Activated naive CD8-positive, alpha-beta T cell (primary cell): Measurements from ENCODE around the gene ABHD13.
"Not testable (repeated sequence)": the region's sequence is repeated elsewhere in the genome, so short reads cannot be mapped to it uniquely, and the experiment has no call there.

Experiments
- H3K27ac Mint-ChIP-seq: one replicate; pipeline ENCODE4 v1.8.0; 2021; ENCODE audit warnings: mixed read lengths
- H3K27me3 Mint-ChIP-seq: one replicate; pipeline ENCODE4 v1.8.0; 2021; ENCODE audit warnings: mixed read lengths
- H3K36me3 Mint-ChIP-seq: one replicate; pipeline ENCODE4 v1.8.0; 2021; ENCODE audit warnings: mixed read lengths
- H3K4me1 Mint-ChIP-seq: one replicate; pipeline ENCODE4 v1.8.0; 2021; ENCODE audit warnings: low read depth, mixed read lengths
- H3K4me3 Mint-ChIP-seq: one replicate; pipeline ENCODE4 v1.8.0; 2021; ENCODE audit warnings: mild to moderate bottlenecking, mixed read lengths
- H3K9me3 Mint-ChIP-seq: one replicate; pipeline ENCODE4 v1.8.0; 2021; ENCODE audit warnings: low read depth, mixed read lengths

Gene ABHD13

DNA sequence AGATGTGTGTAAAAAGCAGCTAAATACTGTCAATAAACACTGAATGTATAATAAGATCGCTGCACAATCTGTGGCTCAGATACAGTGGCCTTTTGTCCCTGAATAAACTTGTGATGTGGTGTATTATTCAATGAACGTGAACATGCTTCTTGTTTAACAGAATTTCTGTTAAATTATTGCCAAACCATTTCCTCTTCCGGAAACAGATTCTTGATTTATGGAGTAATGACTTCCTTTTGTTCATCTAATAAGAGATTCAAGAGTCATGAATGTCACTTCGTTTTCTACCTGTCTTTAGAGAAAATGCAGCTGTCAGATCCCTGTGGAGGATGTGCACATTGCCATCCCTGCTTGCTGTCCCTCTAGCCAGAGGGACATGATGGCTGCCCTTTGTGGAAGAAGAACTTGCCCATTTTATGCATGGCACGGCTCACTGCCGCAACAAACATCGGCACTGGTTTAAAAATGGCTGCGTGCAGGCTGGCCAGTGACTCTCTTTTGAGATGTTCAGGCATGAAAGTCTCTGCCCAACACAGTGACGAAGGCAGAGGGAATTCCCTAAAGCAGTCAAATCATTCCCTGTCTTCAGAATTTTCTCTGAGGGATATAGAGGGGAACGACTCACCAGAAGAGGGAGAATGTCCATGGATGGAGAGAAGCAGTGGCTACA is 48.3 kb downstream of the ABHD13 start:
- peaks cover 7% of the 10 kb centered on the region for H3K9me3 Mint-ChIP-seq
- H3K36me3 Mint-ChIP-seq, result no peaks in the 10 kb centered on the region
- H3K27ac Mint-ChIP-seq, result peak overlapping the region; percentile 78
- peak overlapping the region; percentile 38 for H3K4me3 Mint-ChIP-seq
- H3K4me1 Mint-ChIP-seq, result peaks cover 47% of the 10 kb centered on the region
- no peaks in the 10 kb centered on the region for H3K27me3 Mint-ChIP-seq

DNA sequence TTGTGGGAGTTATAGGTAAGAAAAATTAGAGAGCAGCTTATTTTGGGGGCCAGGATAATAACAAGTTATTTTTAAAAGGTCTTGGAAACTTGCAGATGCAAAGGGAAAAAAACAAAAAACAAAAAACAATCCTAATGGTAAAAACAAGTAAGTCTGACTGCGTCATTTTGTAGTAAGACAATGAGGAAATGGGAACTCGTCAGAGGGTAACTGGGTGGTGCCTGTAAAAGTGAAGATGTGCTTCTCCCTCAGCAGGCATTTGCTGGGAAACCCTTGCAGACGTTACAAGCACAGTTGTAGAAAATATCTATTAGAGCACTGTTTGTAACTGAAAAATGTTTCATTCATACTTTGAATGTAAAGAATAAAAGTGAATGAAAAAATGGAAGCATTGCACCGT is 49.2 kb downstream of the ABHD13 start:
- Mint-ChIP-seq H3K4me3 (no peak overlapping the region), H3K27ac (peak overlapping the region; percentile 22), H3K4me1 (peaks cover 48% of the 10 kb centered on the region)

DNA sequence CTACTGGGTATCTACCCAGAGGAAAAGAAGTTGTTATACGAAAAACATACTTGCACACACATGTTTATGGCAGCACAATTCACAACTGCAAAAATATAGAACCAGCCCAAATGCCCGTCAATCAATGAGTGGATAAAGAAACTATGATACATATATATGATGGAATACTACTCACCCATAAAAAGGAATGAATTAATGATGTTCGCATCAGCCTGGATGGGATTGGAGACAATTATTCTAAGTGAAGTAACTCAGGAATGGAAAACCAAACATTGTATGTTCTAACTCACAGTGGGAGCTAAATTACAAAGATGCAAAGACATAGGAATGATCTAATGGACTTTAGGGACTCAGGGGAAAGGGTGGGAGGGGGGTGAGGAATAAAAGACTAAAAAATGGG is 49.7 kb downstream of the ABHD13 start:
- Mint-ChIP-seq H3K27ac (peak overlapping the region; percentile 73), H3K4me1 (peaks cover 48% of the 10 kb centered on the region)
- H3K4me3 Mint-ChIP-seq, H3K27me3 Mint-ChIP-seq, H3K9me3 Mint-ChIP-seq, H3K36me3 Mint-ChIP-seq: not testable (repeated sequence)

More for the DNA sequence above, 49.2 kb downstream of the ABHD13 start:
- no peaks in the 10 kb centered on the region for H3K36me3 Mint-ChIP-seq
- peaks cover 7% of the 10 kb centered on the region for H3K9me3 Mint-ChIP-seq
- H3K27me3 Mint-ChIP-seq, result no peaks in the 10 kb centered on the region

DNA sequence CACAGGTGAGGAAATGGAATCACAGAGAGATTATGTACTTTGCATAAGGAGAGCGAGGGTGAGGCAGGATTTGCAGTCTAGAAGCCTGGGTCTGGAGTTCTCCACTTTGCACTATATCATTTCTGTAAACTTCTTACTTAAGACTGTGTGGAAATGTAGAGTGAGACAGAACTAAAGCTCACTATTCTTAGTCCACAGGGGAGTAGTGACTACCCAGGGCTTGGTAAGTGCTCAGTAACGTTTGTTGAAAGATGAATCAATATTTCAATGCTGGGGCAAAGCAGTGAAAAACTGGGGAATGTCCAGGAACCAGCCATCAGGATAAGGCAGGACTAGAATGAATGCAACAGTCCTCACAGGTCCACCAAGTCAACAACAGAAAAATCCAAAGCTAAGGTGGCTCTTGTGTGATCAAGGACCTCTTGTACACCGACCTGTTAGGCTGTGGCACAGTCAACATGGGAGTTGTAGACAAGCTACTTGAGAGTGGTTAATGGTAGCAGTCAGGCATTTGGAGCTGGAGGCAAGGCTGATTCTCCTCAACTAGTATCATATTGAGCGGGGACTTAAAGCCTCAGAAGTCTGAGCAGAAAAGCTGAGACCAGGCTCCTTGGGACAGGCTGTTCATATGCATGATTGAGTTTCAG is 50.4 kb downstream of the ABHD13 start:
- Mint-ChIP-seq H3K27ac (peak overlapping the region; percentile 58), H3K36me3 (no peaks in the 10 kb centered on the region), H3K9me3 (peaks cover 7% of the 10 kb centered on the region), H3K4me1 (peaks cover 48% of the 10 kb centered on the region), H3K27me3 (no peaks in the 10 kb centered on the region), H3K4me3 (no peak overlapping the region)

DNA sequence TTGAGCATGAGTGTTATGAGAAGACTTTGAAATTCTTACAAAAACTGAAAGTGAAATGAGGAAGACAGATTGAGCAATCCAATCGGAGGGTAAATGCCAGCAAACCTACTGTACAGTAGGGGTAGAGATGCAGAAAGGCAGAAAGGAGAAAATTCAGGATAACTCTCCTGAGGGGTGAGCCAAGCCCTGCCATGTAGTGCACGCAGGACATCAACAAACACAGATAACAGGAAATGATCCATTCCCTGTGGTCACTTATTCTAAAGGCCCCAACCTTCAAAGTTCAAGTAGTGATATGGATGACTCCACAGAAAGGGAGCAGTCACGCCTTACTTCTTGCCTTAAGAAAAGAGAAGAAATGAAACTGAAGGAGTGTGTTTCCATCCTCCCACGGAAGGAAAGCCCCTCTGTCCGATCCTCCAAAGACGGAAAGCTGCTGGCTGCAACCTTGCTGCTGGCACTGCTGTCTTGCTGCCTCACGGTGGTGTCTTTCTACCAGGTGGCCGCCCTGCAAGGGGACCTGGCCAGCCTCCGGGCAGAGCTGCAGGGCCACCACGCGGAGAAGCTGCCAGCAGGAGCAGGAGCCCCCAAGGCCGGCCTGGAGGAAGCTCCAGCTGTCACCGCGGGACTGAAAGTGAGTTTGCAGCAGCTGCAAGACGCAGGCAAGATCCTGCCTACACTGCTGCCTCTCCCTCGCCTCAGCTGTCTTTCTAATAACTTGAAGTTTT is 51.6 kb downstream of the ABHD13 start, which contains the start of gene TNFSF13B:
TSS of gene TNFSF13B (plus strand) at position 118 of the 728 bp plus-strand sequence. CDS start at position 296, 178 bp downstream.
- Mint-ChIP-seq H3K4me3 (peak within 1 kb of the TSS; percentile 86), H3K9me3 (peaks cover 7% of the 10 kb centered on the region), H3K36me3 (no peaks in the 10 kb centered on the region)

DNA sequence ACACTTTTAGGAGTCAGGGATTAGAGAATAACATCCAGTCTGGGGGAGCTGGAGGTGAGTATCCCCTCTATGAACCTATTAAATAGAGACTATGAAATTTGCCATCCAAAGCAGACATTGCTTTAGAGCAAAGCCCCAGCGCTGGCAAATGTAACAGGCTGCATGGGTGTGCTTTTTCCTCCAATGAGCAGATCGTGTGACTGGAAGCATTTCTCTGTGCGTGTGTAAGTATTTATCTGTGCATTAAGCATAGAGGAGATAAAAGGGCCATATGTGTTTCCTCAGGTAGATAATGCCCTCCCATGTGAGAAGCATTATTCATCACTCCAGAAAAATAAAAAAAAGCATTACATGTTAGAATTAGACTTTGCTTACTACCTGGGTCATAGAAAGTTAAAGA is 52.2 kb downstream of the ABHD13 start:
- peaks cover 7% of the 10 kb centered on the region for H3K9me3 Mint-ChIP-seq
- no peaks in the 10 kb centered on the region for H3K27me3 Mint-ChIP-seq
- H3K4me3 Mint-ChIP-seq, result peak overlapping the region; percentile 86
- peaks cover 48% of the 10 kb centered on the region for H3K4me1 Mint-ChIP-seq
- H3K27ac Mint-ChIP-seq, result peak overlapping the region; percentile 68
- H3K36me3 Mint-ChIP-seq, result no peaks in the 10 kb centered on the region

More for the DNA sequence above, 51.6 kb downstream of the ABHD13 start, which contains the start of gene TNFSF13B:
- H3K4me1 Mint-ChIP-seq, result peaks cover 48% of the 10 kb centered on the region
- H3K27me3 Mint-ChIP-seq, result no peaks in the 10 kb centered on the region
- peak within 1 kb of the TSS; percentile 93 for H3K27ac Mint-ChIP-seq

DNA sequence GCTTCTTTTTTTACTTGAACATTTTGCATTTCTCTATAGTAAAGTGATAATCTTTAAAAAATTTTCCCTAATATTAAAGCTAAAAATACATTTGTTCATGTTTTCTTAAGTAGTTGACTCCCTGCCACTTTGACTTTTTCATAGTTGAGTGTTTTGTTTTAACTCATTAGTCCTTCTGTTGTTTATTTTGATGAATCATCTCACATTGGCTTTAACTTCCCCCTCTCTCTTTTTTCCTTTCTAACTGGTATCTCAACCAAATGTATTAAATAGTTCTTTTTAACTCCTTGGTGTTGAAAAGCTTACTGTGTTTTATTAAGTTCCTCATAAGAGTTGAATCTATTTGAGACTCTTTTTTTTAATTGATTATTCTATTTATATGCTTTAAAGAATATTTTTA is 54.1 kb downstream of the ABHD13 start:
- Mint-ChIP-seq H3K27ac (no peak overlapping the region), H3K4me3 (no peak overlapping the region), H3K27me3 (no peaks in the 10 kb centered on the region), H3K4me1 (peaks cover 33% of the 10 kb centered on the region), H3K36me3 (no peaks in the 10 kb centered on the region), H3K9me3 (peaks cover 7% of the 10 kb centered on the region)

DNA sequence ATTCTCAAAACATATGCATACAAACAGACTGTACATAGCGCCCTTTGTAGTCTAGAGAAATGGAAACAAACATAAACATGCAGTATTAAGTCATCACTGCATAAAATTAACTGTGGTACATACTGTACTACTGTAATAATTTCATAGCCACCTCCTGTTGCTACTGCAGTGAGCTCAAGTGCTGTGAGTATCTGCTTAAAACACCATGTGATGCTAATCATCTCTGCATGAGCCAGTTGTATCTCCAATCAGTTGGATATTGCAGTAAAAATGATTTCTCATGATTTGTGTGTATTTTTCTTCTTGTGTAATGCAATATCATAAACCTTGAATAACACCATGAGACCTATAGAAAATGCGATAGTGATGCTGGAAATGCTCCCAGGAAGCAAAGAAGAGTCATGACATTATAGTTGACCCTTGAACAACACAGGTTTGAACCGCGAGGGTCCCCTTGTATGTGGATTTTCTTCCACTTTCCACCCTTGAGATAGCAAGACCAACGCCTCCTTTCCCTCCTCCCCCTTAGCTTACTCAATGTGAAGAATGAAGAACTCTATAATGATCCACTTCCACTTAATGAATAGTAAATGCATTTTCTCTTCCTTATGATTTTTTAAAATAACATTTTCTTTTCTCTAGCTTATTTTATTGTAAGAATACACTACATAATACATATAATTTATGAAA is 55.4 kb downstream of the ABHD13 start:
- Mint-ChIP-seq H3K27ac (no peak overlapping the region), H3K4me1 (peaks cover 23% of the 10 kb centered on the region), H3K4me3 (no peak overlapping the region), H3K27me3 (no peaks in the 10 kb centered on the region), H3K9me3 (no peaks in the 10 kb centered on the region), H3K36me3 (peaks cover 2% of the 10 kb centered on the region)

DNA sequence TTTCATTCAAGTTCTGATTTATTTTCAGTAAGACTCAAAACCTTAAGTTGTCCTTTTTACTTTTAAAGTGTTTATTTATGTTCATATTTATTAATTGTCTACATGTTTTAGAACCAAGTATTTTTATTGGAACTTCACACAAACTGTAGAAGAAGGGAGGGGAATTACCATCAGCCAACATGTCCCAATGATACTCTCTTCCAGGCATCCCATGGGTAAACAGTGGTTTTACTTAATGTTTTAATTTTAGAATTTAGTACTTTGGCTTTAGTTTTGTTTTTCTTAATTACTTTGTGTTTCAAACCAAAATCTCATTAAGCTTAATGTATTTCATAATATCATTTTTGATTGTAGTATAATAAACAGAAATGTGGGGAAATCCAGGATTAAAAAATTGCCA is 56.5 kb downstream of the ABHD13 start:
- H3K4me1 Mint-ChIP-seq, result peaks cover 13% of the 10 kb centered on the region
- no peak overlapping the region for H3K27ac Mint-ChIP-seq
- no peak overlapping the region for H3K4me3 Mint-ChIP-seq
- H3K9me3 Mint-ChIP-seq, result no peaks in the 10 kb centered on the region
- no peaks in the 10 kb centered on the region for H3K27me3 Mint-ChIP-seq
- peaks cover 6% of the 10 kb centered on the region for H3K36me3 Mint-ChIP-seq

DNA sequence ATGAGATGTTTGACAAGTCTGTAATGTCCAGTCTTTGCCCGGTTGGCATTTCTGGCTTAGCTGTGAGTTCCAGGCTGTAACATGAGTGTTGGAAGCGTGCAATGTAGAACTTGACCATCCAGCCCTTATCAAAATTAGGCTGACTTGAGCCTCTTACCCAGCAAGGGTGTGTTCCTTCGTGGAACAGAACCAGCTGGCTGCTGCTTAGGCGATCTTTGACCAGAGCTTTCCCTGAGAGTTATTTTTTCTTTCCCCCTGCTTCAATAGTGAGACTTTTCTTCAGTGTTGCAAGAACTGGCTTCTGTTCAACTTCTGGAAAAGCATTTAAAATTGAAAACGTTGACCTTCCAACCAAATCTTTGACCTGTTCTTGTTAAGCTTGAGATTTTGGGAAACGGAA is 57.9 kb downstream of the ABHD13 start:
- H3K27ac Mint-ChIP-seq, result no peak overlapping the region
- no peaks in the 10 kb centered on the region for H3K27me3 Mint-ChIP-seq
- H3K4me1 Mint-ChIP-seq, result peaks cover 1% of the 10 kb centered on the region
- no peak overlapping the region for H3K4me3 Mint-ChIP-seq
- H3K36me3 Mint-ChIP-seq, result peaks cover 6% of the 10 kb centered on the region
- H3K9me3 Mint-ChIP-seq, result no peaks in the 10 kb centered on the region

DNA sequence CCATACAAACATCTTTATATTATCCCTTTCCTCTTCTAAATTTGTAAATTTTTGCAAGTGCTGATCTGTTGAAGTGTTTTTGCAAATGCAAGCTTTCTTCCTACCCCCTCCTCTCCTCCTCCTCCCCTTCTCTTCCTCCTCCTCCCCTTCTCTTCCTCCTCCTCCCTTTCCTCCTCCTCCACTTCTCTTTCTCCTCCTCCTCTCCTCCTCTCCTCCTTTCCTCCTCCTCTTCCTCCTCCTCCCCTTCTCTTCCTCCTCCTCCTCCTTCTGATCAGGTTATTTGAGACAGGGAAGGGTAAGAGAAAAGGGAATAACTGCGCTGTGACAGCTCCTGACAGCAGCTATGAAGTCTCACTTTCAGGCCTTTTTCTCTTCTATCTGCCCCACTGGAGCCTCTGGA is 60.3 kb downstream of the ABHD13 start:
- no peak overlapping the region for H3K27ac Mint-ChIP-seq
- H3K36me3 Mint-ChIP-seq, result peaks cover 6% of the 10 kb centered on the region
- no peaks in the 10 kb centered on the region for H3K4me1 Mint-ChIP-seq
- no peak overlapping the region for H3K4me3 Mint-ChIP-seq
- no peaks in the 10 kb centered on the region for H3K9me3 Mint-ChIP-seq
- peaks cover 1% of the 10 kb centered on the region for H3K27me3 Mint-ChIP-seq

DNA sequence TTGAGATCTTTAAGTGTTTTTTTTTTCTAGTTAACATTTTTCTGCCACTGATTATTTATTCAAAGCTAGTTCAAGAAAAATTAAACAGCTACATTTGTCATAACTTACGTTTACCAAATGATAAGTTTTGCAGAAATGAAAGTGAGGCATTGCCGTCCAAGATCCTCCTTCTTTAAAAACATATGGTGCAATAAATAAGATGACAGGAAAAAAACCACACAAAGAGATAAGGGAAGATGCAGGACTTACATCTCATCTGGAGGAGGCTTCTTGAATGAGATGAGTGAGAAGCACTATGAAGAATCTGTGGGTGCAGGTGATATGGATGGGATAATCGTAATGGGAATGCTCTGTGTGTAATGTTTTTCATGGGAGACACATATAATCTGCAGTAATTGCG is 63.7 kb downstream of the ABHD13 start:
- no peak overlapping the region for H3K27ac Mint-ChIP-seq
- H3K4me3 Mint-ChIP-seq, result no peak overlapping the region
- no peaks in the 10 kb centered on the region for H3K9me3 Mint-ChIP-seq
- H3K36me3 Mint-ChIP-seq, result peaks cover 6% of the 10 kb centered on the region
- no peaks in the 10 kb centered on the region for H3K4me1 Mint-ChIP-seq
- H3K27me3 Mint-ChIP-seq, result peaks cover 1% of the 10 kb centered on the region

DNA sequence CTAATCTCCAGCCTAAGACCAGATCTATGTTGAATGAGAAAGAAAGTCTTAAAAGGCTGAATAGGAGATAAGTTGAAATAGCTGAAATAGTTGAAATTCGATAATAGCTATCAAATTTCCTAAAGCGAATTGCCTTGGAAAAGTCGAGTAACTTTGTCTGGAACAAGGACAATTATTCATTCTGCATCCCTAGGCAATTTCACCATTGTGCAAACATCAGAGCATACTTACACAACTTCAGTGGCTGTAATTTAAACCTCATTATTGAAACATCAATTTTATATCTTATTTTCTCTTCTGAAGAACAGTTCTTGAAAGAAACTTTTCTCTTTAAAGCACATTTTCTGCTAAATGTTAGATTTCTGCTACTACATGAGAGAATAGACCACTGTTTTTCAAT is 64.9 kb downstream of the ABHD13 start:
- Mint-ChIP-seq H3K4me3 (no peak overlapping the region), H3K27ac (no peak overlapping the region)

More for the DNA sequence above, 64.9 kb downstream of the ABHD13 start:
- peaks cover 1% of the 10 kb centered on the region for H3K27me3 Mint-ChIP-seq
- no peaks in the 10 kb centered on the region for H3K4me1 Mint-ChIP-seq
- H3K36me3 Mint-ChIP-seq, result peaks cover 5% of the 10 kb centered on the region
- no peaks in the 10 kb centered on the region for H3K9me3 Mint-ChIP-seq
